Lung (tissue), 12 donors: ENCODE results near the gene ASS1. TPM values are rescaled to one million over a fixed set of nuclear protein-coding genes. Genes with fewer than 3 reads are reported as not detected.

ENCODE experiments used
- ATAC-seq: fragments of 200-7000 bp; cut with Tn5 transposase; one replicate; pipeline ENCODE4 v1.9.1; 2020; ENCODE audit warnings: moderate number of reproducible peaks; ENCODE audit not compliant: insufficient read depth, low FRiP score
- DNase-seq, 3 donors: peaks; one replicate each; pipeline ENCODE4 v3.0.0-alpha.2; 2013 to 2017
- H3K27ac ChIP-seq, 2 donors: one replicate each; pipeline ENCODE4 v1.5.1; 2013; ENCODE audit warnings: mild to moderate bottlenecking in 2 of 2, moderate library complexity in 2 of 2, control low read depth in 1 of 2, inconsistent platforms in 1 of 2, low read depth in 1 of 2, low read length in 1 of 2
- H3K27me3 ChIP-seq, 3 donors: one replicate each; pipeline ENCODE4 v1.5.1; 2013; ENCODE audit warnings: low read length in 2 of 3; ENCODE audit not compliant: control insufficient read depth in 3 of 3, insufficient read depth in 3 of 3
- H3K36me3 ChIP-seq, 4 donors: one replicate each; pipeline ENCODE4 v1.5.1; 2013; ENCODE audit warnings: low read length in 4 of 4, mild to moderate bottlenecking in 1 of 4, moderate library complexity in 1 of 4; ENCODE audit not compliant: control insufficient read depth in 4 of 4, insufficient read depth in 4 of 4
- H3K4me1 ChIP-seq, 5 donors: one replicate each; pipeline ENCODE4 v1.5.1; 2013; ENCODE audit warnings: low read length in 5 of 5, mild to moderate bottlenecking in 2 of 5, moderate library complexity in 1 of 5; ENCODE audit not compliant: control insufficient read depth in 5 of 5, insufficient read depth in 5 of 5
- H3K4me3 ChIP-seq: one replicate; pipeline ENCODE4 v1.5.1; 2013; ENCODE audit warnings: mild to moderate bottlenecking, control low read depth, moderate library complexity
- H3K9ac ChIP-seq, 2 donors: one replicate each; pipeline ENCODE4 v1.5.1; 2013; ENCODE audit warnings: low read length in 2 of 2, control low read depth in 1 of 2; ENCODE audit not compliant: insufficient read depth in 1 of 2
- H3K9me3 ChIP-seq, 4 donors: one replicate each; pipeline ENCODE4 v1.5.1; 2013; ENCODE audit warnings: low read length in 3 of 4, mild to moderate bottlenecking in 1 of 4, moderate library complexity in 1 of 4; ENCODE audit not compliant: control insufficient read depth in 4 of 4, insufficient read depth in 3 of 4
- CTCF ChIP-seq: IDR thresholded peaks from 2 replicates; pipeline ENCODE4 v1.5.1; 2012; ENCODE audit warnings: mild to moderate bottlenecking; ENCODE audit errors: control extremely low read depth, extremely low read depth
- WGBS, 2 donors: extraction: QIAGEN DNeasy Blood & Tissue Kit; methylation state at CpG; one replicate each; pipeline ENCODE4 v1.1.7; 2013; 5-methylcytosine and 5-hydroxymethylcytosine counted together
- polyA plus RNA-seq, 2 donors: library from polyadenylated mRNA; stranded (reverse); fragments of 200-250 nt; gene quantifications; one replicate each; pipeline ENCODE4 v1.2.1, GENCODE V29; 2013
- total RNA-seq, 2 donors: library from RNA; depleted of rRNA in 1 of 2; stranded (reverse); fragments of >200 nt in 1 of 2; gene quantifications; one replicate each; pipeline ENCODE4 v1.2.1, GENCODE V29; 2014 to 2021
- donor health status: control.
- donor health status: control.
- donor health status: Bipolar disorder and iron deficiency.
- donor health status: healthy.
- donor health status: DM: yes; HTN: yes; CAD: no.

ASS1 gene
- total and polyA plus RNA-seq, 4 donors = 51.2 to 165 (median 112) TPM

GRCh38 chr9:130458804-130459067 is 14.0 kb downstream of the ASS1 start:
- WGBS, 2 donors = 86 to 91% methylated on average over 5 of the region's 5 CpGs
- H3K27ac ChIP-seq = peak overlapping the region in 1 of 2 donors; percentile 7

DNA sequence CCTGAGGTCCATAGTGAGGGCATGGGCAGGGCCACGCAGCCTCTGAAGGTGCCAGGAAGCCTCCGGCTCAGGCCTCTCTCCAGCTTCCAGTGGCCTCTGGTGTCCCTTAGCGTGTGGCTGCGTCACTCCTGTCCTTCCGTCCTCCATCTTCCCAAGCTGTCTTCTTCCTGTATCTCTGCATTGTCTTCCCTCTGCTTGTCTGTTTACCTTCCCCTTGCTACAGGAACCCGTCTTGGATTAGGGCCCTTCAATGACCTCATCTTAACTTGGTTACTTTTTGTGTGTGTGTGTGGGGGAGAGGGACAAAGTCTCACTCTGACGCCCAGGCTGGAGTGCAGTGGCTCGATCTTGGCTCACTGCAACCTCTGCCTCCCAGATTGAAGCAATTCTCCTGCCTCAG is 14.4 kb downstream of the ASS1 start:
- H3K4me3 ChIP-seq = no peak overlapping the region
- WGBS, 2 donors = 66 to 68% methylated on average over 8 of the region's 8 CpGs
- peaks cover 0 to 3% (median 0%) of the 10 kb centered on the region in 3 donors for H3K27me3 ChIP-seq
- DNase-seq (no peak), ATAC-seq (no peak)
- no peak overlapping the region for H3K9ac ChIP-seq
- H3K36me3 ChIP-seq = peaks cover 0 to under 1% (median 0%) of the 10 kb centered on the region in 4 donors
- no peaks in the 10 kb centered on the region for H3K9me3 ChIP-seq
- peaks cover 0 to 5% (median 0%) of the 10 kb centered on the region in 5 donors for H3K4me1 ChIP-seq
- H3K27ac ChIP-seq = peak overlapping the region in 1 of 2 donors; percentile 7
- no peak for TF ChIP-seq CTCF

More at GRCh38 chr9:130458804-130459067, 14.0 kb downstream of the ASS1 start:
- Histone ChIP-seq H3K4me1 (peaks cover 0 to 5% (median 0%) of the 10 kb centered on the region in 5 donors), H3K9me3 (no peaks in the 10 kb centered on the region), H3K36me3 (no peaks in the 10 kb centered on the region), H3K4me3 (no peak overlapping the region), H3K9ac (no peak overlapping the region), H3K27me3 (peaks cover 0 to 3% (median 0%) of the 10 kb centered on the region in 3 donors)
- DNase-seq (no peak), ATAC-seq (no peak)
- TF ChIP-seq CTCF = no peak

DNA sequence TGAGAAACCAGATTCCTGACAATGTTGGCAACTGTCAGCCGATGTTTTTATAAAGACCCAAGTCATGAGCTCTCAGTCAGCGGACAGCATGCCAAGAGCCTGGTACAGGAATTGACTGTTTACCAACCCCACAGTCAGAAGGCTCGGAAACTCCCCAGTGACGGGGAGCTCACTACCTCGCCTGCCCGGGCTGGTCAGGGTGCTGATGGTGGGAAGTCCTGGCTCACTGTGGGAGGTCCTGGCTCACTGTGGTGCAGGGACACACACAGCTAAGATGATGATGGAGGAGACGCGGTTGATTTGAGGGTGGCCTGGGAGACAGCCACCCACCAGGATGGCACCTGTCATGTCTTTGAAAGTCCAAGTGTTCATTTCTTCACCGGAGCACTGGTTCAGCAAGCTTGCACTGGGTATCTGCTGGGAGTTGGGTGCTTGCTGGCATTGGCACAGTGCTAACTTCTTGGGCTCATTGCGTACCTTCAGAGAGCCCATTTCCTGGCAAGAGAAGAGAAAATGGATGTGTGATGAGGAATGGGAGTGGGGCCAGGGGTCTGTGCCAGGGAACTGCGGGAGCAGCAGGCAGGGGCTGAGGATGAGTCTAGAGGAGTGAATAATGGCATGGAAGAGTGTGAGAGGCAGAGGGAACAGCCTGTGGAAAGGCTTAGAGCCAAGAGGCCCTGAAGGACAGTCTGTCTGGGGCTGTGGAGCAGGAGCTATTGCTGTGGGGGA is 15.3 kb downstream of the ASS1 start:
- DNase-seq (no peak), ATAC-seq (no peak)
- Histone ChIP-seq H3K9me3 (no peaks in the 10 kb centered on the region), H3K9ac (no peak overlapping the region), H3K36me3 (peaks cover 0 to 5% (median 0%) of the 10 kb centered on the region in 4 donors), H3K4me1 (peaks cover 0 to 3% (median 0%) of the 10 kb centered on the region in 5 donors), H3K4me3 (no peak overlapping the region), H3K27me3 (peaks cover 0 to 3% (median 0%) of the 10 kb centered on the region in 3 donors), H3K27ac (no peak overlapping the region)
- no peak for TF ChIP-seq CTCF
- WGBS, 2 donors = 74 to 76% methylated on average over 11 of the region's 11 CpGs
